ENCODE measurements around the gene GSC2.

- TF ChIP-seq CTCF (IDR thresholded peaks at IDR 0.05): no peak
- no peak for TF ChIP-seq POLR2A (IDR thresholded peaks at IDR 0.05)
- no peak for TF ChIP-seq EP300 (IDR thresholded peaks at IDR 0.05)
Measured at GRCh38 chr22:19147195-19147780, 2.8 kb downstream of the GSC2 start.

Measured in ovary (tissue), 3 donors.